NCI-H345 treated with DMSO at 0.1 percent for 48 hours (cell line): Measurements from ENCODE around the gene GAB2.
A peak's percentile ranks its signal among the peaks of the same experiment; 100 is the strongest.
"Not testable (repeated sequence)": the region's sequence is repeated elsewhere in the genome, so short reads cannot be mapped to it uniquely, and the experiment has no call there.

ENCODE experiments used
- DNase-seq: peaks from one replicate; lab custom pipeline; 2025; ENCODE audit not compliant: unreplicated experiment; lab: John Stamatoyannopoulos, UW

Gene GAB2

DNA sequence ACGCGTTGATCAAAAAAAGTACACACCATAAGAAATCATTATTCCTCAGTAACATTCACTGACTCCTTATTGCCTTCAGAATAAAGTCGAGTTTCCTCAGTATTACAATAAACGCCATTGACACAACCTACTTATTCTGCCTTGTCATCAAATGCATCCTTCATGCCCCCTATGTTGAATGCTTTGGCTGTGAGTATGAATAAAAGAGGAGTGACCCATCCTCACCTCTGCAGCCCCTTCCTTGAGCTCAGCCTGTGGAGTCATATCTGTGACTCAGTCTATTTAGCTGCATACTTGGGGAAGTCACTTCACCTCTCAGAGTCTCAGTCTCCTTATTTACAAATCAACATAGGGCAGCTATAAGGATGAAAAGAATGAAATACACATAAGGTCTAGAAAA, 163.8 kb downstream of the GAB2 start:
- no peak for DNase-seq

DNA sequence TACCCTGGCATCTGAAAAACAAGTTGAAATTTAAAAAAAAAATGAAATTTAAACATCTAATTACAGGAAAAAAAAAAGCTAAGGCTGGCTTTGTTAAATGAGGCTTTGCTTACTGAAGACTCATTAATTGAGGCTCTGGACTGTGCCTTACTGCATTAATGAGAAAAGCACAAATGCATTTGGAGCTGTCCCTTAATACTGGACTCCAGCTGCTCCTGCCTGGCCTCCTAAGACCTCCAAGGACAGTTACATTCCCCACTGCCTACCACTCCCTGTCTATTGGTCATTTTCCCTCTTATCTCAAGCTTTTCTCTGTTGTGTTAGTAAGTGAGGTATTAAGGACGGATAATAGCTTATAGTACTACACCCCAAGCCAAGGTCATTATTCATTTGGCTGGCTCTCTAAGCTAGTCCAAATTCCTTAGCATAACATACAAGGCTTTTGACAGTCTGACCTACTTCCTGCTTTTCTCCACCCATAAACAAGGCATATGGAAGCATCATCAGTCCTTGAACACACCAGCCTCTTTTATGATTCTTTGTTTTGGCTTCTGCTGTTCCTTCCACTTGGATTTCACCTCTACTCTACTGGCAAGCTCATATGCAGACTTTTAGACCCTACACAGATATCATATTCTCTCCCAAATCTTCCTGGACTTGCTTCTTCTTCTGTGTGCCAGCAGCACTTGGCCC, 166.4 kb downstream of the GAB2 start:
- no peak for DNase-seq

DNA sequence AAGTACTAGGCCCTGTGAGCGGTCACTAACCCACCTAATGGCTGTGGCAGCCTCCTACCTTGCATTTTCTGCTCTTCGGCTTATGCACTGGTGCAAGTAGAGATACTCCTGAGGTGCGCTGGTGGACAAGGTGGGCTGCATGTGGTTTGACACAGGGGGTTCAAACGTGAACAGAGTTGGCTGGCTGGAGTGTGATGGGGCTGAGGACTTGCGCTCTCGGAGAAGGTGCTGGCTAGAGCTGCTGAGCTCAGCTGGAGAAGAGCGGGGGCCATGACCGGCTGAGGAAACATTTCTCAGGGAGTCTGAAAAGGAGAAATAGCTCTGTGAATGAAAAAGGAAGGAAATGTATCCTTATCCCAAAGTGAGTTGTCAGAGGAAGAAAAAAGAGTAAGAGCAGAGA, 167.5 kb downstream of the GAB2 start:
- no peak for DNase-seq

DNA sequence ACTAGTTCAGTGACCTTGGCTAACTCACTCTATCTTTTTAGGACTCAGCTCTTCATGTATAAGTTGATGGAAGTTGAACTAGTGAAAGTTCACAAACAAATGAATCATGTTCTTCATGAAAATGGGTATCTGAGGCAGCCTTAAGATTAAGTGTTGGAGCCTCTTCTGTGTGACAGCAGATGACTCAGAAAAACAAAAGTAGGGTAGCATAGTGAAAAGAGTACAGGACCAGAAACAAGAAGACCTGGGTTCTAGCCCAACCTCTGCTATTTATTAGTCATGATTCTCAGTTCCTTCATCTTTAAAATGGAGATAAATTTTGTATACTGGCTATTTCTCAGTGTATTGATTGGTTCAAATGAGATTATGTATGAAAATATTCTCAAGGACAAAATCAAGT, 168.7 kb downstream of the GAB2 start:
- DNase-seq: no peak

- no peak for DNase-seq
Measured at GRCh38 chr11:78248191-78248590, 169.4 kb downstream of the GAB2 start.

GRCh38 chr11:78244546-78245255, 172.9 kb downstream of the GAB2 start:
- DNase-seq: no peak

- DNase-seq: no peak
Measured at GRCh38 chr11:78244080-78244479, 173.5 kb downstream of the GAB2 start.

DNA sequence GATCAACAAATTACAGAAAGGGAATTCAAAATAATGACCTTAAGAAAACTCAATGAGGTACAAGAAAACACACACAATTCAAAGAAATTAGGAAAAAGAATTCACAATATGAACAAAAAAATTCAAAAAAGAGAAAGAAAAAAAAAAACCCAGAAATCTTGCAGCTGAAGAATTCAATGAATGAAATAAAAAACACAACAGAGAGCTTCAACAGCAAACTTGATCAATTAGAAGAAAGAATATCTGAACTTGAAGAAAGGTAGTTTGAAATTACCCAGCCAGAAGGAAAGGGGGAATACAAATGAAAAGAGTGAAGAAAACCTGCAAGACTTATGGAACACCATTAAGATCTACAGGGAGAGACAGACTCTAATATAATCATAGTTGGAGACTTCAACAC, 176.1 kb downstream of the GAB2 start:
- no peak for DNase-seq

GRCh38 chr11:78239781-78240180, 177.8 kb downstream of the GAB2 start:
- DNase-seq: no peak

DNA sequence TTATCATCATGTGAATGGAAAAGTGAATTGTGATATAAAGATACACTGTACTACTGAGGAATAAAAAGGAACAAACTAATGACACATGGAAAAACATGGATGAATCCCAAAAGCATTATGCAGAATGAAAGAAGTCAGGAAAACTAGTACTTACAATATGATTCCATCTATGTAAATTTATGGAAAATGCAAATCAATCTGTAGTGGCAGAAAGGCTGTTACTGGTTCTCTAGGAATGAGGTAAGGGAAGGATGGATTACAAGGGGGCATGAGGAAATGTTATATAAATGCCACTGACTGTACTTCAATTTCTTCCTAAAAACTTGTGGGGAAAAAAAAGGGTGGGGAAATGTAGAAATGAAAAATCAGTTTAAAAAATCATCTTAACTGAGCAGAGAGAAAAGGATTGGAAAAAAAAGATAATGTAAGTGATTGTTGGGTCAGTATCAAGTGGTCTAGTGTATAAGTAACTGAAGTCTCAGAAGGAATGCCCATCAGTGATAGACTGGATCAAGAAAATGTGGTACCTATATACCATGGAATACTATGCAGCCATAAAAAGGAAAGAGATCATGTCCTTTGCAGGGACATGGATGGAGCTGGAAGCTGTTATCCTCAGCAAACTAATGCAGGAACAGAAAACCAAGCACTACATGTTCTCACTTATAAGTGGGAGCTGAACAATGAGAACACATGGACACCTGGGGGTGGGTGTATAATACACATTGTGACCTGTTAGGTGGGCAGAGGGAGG, 180.2 kb downstream of the GAB2 start:
- no peak for DNase-seq

DNA sequence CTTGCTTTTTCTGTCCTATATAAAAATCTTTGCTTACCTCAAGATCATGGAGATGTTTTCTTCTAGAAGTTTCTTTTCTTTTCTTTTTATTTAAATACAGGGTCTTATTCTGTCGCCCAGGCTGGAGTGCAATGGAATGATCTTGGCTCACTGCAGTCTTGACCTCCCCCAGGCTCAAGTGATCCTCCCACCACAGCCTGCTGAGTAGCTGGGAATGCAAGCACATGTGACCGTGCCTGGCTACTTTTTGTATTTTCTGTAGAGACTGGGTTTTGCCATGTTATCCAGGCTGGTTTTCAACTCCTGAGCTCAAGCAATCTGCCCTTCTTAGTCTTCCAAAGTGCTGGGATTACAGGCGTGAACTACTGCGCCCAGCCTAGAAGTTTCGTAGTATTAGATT, 183.6 kb downstream of the GAB2 start:
- DNase-seq: no peak

- not testable (repeated sequence) for DNase-seq
Measured at GRCh38 chr11:78233046-78233445, 184.6 kb downstream of the GAB2 start.

GRCh38 chr11:78231962-78232501, 185.6 kb downstream of the GAB2 start:
- no peak for DNase-seq

DNA sequence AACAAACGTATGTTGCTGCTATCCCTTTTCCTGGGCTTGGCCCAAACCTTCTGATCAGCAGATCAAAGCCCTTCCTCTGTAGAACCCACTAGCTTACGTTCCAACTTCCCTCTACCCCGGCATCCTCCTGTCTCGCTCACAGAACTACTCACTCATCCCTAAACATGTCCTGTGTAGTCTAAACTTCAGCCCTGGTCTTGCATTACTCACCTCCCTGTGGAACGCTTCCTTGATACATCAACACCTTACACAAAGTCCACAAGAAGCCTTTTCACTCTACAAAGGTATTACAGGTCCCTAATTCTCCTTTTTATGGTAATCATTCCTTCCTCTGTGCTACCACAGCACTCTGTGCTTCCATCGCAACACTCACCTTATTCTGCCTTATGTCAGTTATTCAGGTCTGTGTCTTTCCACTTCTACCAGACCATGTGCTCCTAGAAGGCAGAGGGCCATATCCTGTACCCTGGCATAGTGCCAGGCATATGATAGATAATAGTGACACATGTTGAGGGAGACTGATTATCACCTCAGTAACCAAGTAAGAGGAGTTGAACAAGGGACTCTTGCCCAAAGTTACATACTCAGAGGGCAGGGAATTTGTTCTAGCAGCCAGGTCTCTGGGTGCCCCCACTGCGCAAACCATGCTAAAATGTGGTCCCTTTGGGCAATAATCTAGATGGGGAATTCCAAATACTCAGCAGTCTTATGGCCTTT, 187.3 kb downstream of the GAB2 start:
- no peak for DNase-seq

DNA sequence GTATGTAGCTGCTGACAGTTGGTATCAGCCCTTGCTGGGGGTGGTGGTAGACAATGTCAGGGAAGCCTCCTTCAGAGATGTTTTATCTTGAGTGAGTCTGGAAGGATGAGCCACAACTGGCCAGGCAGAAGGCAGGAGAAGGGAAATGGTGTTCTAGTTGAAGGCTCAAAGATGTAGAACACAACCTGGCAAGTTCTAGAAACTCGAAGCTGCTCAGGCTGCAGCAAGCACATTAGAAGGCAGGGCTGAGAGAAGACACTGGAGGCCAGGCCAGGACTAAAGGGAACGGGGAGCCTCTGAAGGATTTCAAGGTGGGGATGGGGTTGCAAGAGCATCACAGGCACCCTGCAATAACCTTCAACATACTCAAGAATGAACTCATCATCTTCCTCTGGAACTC, 188.5 kb downstream of the GAB2 start:
- DNase-seq: no peak

- DNase-seq: peak; percentile 38
Measured at GRCh38 chr11:78228467-78228866, 189.2 kb downstream of the GAB2 start.

DNA sequence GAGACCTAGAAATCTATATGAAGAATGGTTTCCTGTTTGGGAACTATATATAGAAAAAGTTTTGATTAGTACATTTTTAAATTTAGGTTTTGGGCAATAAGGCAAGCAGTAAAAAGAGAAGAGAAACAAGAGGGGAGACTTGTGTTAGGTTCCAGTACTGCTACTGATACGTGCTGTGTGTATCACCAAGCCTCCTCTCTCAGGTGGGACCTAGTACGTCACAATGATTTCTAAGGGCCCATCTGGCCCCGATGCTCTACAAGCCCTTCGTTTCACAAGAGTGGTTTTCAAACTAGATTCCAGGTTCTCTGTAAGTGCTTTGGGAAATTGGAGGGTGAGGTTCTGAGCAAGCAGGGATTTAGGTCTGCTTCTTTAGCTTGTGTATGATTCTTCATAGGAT, 189.7 kb downstream of the GAB2 start:
- no peak for DNase-seq

- DNase-seq: no peak
Measured at GRCh38 chr11:78226684-78227680, 190.6 kb downstream of the GAB2 start.

DNA sequence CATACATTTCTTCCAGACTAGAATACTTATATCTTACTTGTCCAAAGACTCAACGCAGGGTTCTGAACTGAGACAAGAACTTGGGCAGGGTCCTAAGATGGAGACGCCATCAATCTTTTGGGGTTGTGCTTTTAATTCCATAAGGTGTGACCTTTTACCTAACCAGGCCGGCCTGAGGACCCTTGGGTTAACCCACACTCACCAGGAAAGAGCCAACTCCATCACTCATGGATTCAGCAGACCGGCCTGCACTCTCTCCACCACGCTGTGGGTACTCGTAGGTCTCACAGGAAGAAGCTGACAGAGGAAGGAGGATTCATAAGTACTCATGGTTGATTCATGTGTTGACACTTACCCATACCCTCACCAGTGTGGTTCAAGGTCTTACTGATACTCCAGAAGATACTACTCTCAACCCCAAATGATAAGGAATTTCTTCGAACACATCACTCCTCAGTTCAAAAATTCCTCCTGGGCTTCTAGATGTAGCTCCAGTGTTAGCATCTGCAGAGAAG, 192.7 kb downstream of the GAB2 start:
- no peak for DNase-seq

DNA sequence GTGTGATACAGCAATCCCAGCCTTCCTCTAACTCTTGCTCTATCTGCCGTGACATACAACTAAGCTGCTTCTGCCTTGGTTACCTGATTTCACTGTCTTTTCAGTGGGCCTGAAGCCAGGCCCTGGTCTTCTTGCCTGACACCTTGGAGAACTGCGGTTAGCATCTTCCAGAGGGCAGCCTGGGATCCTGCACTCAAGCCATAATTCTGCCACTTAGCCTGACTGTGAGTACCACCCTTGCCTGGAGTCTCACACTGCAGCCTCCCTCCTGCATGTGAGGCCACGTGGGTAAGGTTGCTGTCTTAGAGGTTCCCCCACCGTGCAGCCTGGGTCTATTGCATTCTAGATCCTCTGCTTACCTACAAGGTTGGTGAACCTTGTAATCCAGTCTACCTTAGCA, 193.1 kb downstream of the GAB2 start:
- no peak for DNase-seq
